ENCODE results near the gene DNAH11.
"Not testable (repeated sequence)": the region's sequence is repeated elsewhere in the genome, so short reads cannot be mapped to it uniquely, and the experiment has no call there.

The DNAH11 gene

GRCh38 chr7:21617916-21618390 is 75.1 kb downstream of the DNAH11 start:
- DNase-seq, result no peak

GRCh38 chr7:21618706-21619105 is 75.9 kb downstream of the DNAH11 start:
- no peak for DNase-seq

GRCh38 chr7:21620054-21620453 is 77.2 kb downstream of the DNAH11 start:
- no peak for DNase-seq

GRCh38 chr7:21624320-21624719 is 81.5 kb downstream of the DNAH11 start:
- no peak for DNase-seq

GRCh38 chr7:21636694-21637093 is 93.9 kb downstream of the DNAH11 start:
- no peak for DNase-seq

- DNase-seq, result no peak
Measured at GRCh38 chr7:21639206-21639868, 96.5 kb downstream of the DNAH11 start.

GRCh38 chr7:21640105-21640504 is 97.3 kb downstream of the DNAH11 start:
- DNase-seq, result no peak

- DNase-seq, result no peak
Measured at GRCh38 chr7:21641546-21641945, 98.7 kb downstream of the DNAH11 start.

- DNase-seq, result no peak
Measured at GRCh38 chr7:21642422-21642821, 99.6 kb downstream of the DNAH11 start.

GRCh38 chr7:21651697-21652096 is 108.9 kb downstream of the DNAH11 start:
- no peak for DNase-seq

- no peak for DNase-seq
Measured at GRCh38 chr7:21653623-21654022, 110.8 kb downstream of the DNAH11 start.

- DNase-seq, result no peak
Measured at GRCh38 chr7:21656081-21656480, 113.2 kb downstream of the DNAH11 start.

- DNase-seq, result no peak
Measured at GRCh38 chr7:21656796-21657195, 114.0 kb downstream of the DNAH11 start.

GRCh38 chr7:21670496-21670895 is 127.7 kb downstream of the DNAH11 start:
- no peak for DNase-seq

- no peak for DNase-seq
Measured at GRCh38 chr7:21671859-21672258, 129.0 kb downstream of the DNAH11 start.

- no peak for DNase-seq
Measured at GRCh38 chr7:21675255-21675654, 132.4 kb downstream of the DNAH11 start.

GRCh38 chr7:21690705-21691104 is 147.9 kb downstream of the DNAH11 start:
- DNase-seq, result no peak

- not testable (repeated sequence) for DNase-seq
Measured at GRCh38 chr7:21691146-21691545, 148.3 kb downstream of the DNAH11 start.

- not testable (repeated sequence) for DNase-seq
Measured at GRCh38 chr7:21700587-21700986, 157.7 kb downstream of the DNAH11 start.

GRCh38 chr7:21702303-21702702 is 159.5 kb downstream of the DNAH11 start:
- DNase-seq, result no peak

GRCh38 chr7:21704359-21704758 is 161.5 kb downstream of the DNAH11 start:
- no peak for DNase-seq

GRCh38 chr7:21706131-21706530 is 163.3 kb downstream of the DNAH11 start:
- no peak for DNase-seq

- no peak for DNase-seq
Measured at GRCh38 chr7:21707566-21707965, 164.7 kb downstream of the DNAH11 start.

- no peak for DNase-seq
Measured at GRCh38 chr7:21708096-21708495, 165.3 kb downstream of the DNAH11 start.

- DNase-seq, result no peak
Measured at GRCh38 chr7:21717323-21717722, 174.5 kb downstream of the DNAH11 start.
